Measurements from ENCODE around the gene ARTN.
A peak's percentile ranks its signal among the peaks of the same experiment; 100 is the strongest.

Gene ARTN

GRCh38 chr1:43930168-43930948 lies 3.2 kb upstream of the ARTN start:
- DNase-seq = no peak

GRCh38 chr1:43930949-43931275 lies 2.7 kb upstream of the ARTN start:
- no peak for DNase-seq

- no peak for DNase-seq
Measured at GRCh38 chr1:43931711-43932660, 1.6 kb upstream of the ARTN start.

GRCh38 chr1:43932786-43933385 lies 715 bp upstream of the ARTN start:
- DNase-seq = no peak

- peak; percentile 56 for DNase-seq
Measured at GRCh38 chr1:43934101-43934985, 742 bp downstream of the ARTN start.

GRCh38 chr1:43934986-43935324 lies 1.4 kb downstream of the ARTN start:
- DNase-seq = no peak

- DNase-seq = no peak
Measured at GRCh38 chr1:43935711-43936427, 2.3 kb downstream of the ARTN start.

- DNase-seq = no peak
Measured at GRCh38 chr1:43936431-43937151, 3.0 kb downstream of the ARTN start.

GRCh38 chr1:43937179-43937865 lies 3.7 kb downstream of the ARTN start:
- DNase-seq = no peak

GRCh38 chr1:43938383-43938782 lies 4.8 kb downstream of the ARTN start:
- DNase-seq = no peak

- no peak for DNase-seq
Measured at GRCh38 chr1:43938892-43939587, 5.4 kb downstream of the ARTN start.

- no peak for DNase-seq
Measured at GRCh38 chr1:43942411-43942810, 8.8 kb downstream of the ARTN start.

GRCh38 chr1:43944860-43945259 lies 11.3 kb downstream of the ARTN start:
- no peak for DNase-seq

GRCh38 chr1:43945674-43946235 lies 12.2 kb downstream of the ARTN start:
- DNase-seq = no peak

- DNase-seq = peak; percentile 94
Measured at GRCh38 chr1:43946236-43947060, 12.8 kb downstream of the ARTN start, which contains the start of gene IPO13. IPO13 (plus strand) TSS chr1:43946950; CDS start chr1:43947601, 651 bp downstream.

- DNase-seq = no peak
Measured at GRCh38 chr1:43947061-43947873, 13.7 kb downstream of the ARTN start.

GRCh38 chr1:43947874-43948437 lies 14.4 kb downstream of the ARTN start:
- no peak for DNase-seq

All from CD4-positive, alpha-beta T cell treated with Interleukin-15 for 1 hour (primary cell).